ENCODE data around the gene STK39. TPM values are rescaled to one million over a fixed set of nuclear protein-coding genes. Genes with fewer than 3 reads are reported as not detected.

STK39 gene
- polyA plus RNA-seq, 2 of the 4 experiments (the other 2 are of a cell fraction), result 14.2 to 27.2 TPM

DNA sequence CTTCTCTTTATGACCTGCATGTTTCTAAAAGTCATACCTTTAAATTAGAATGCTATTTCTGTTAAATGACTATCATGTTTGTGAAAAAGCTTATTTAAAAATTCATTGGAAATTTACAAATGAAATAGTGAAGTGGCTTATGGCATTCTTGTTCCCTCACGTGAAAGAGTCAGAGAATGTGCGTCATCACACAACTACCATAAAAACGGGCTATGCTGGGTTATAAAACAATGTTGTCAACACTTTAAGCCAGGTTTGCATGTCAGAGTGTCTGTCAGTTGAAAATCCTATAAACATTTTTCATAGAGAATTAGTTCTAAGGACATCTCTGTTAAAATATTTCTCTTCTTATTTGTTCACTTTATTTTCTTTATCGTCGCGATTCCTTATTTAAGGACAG is 42.5 kb upstream of the STK39 start:
- H3K4me3 ChIP-seq, result no peak overlapping the region
- H3K27ac ChIP-seq, result no peak overlapping the region
- H3K9me3 ChIP-seq, result no peaks in the 10 kb centered on the region
- 79% methylated on average over 6 of the region's 6 CpGs for WGBS (ENCODE audit: missing lambda C conversion rate)
- no peak for ATAC-seq
- ChIA-PET POLR2A (no interaction called here), CTCF (interaction anchor here (0.6 kb wide), 1 partner anchor 104 kb away, joined by 3 read pairs; no protein-coding TSS in a partner anchor)
- no peak for FAIRE-seq
- no peak for DNase-seq (ENCODE audit: low read depth in 1 of 2, low spot score in 1 of 2)
- no peak for TF ChIP-seq CBX2 (IDR thresholded peaks at IDR 0.05; ENCODE audit: borderline replicate concordance, low read depth)
- TF ChIP-seq JUNB (IDR thresholded peaks at IDR 0.05), result no peak
- TF ChIP-seq HEYL (CRISPR knock-in tag; IDR thresholded peaks at IDR 0.05), result no peak
- TF ChIP-seq EP300 (IDR thresholded peaks at IDR 0.05), result no peak
- TF ChIP-seq FOSL2 (IDR thresholded peaks at IDR 0.05), result no peak
- no peak for TF ChIP-seq FOSL2 (CRISPR knock-in tag; IDR thresholded peaks at IDR 0.05)
- no peak for TF ChIP-seq GATA3 (IDR thresholded peaks at IDR 0.05; ENCODE audit: borderline replicate concordance)
- TF ChIP-seq CBX8 (IDR thresholded peaks at IDR 0.05), result no peak
- H3K4me1 ChIP-seq, result no peaks in the 10 kb centered on the region
- no peak overlapping the region for H3K4me2 ChIP-seq

DNA sequence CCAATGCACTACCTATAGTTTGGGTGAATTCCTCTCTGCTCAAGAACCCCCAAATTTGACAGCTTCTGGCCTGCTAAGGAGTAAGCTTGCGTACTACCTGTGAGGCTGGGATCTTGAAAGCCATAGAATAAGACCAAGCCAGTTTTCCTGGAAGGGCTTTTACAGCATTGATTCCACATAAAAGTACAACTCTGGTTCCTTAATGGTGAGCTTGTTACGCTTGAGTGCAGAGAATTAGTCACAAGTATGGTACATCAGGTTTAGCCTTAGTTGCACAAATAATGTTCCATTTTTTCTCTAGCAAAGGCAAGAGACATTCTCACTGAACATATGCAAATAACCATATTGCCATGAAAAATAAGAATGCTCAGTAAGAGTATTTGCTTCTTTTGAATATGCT is 39.1 kb upstream of the STK39 start:
- TF ChIP-seq ZSCAN20 (CRISPR knock-in tag; IDR thresholded peaks at IDR 0.05) (no peak), GATA3 (IDR thresholded peaks at IDR 0.05; ENCODE audit: borderline replicate concordance) (no peak), NFE2L2 (conservative IDR thresholded peaks at IDR 0.05; ENCODE audit: low read length) (no peak), PHF8 (IDR thresholded peaks at IDR 0.05; ENCODE audit: borderline replicate concordance, low read depth) (no peak), EHF (CRISPR knock-in tag; IDR thresholded peaks at IDR 0.05) (no peak), RARB (CRISPR knock-in tag; IDR thresholded peaks at IDR 0.05) (no peak), POLR2A (IDR thresholded peaks at IDR 0.05; ENCODE audit: low read length) (no peak), USF2 (IDR thresholded peaks at IDR 0.05) (no peak), KDM5A (IDR thresholded peaks at IDR 0.05) (no peak), CHD4 (IDR thresholded peaks at IDR 0.05; ENCODE audit: borderline replicate concordance) (no peak), EHMT2 (IDR thresholded peaks at IDR 0.05; ENCODE audit: low read depth) (no peak), TFCP2L1 (CRISPR knock-in tag; IDR thresholded peaks at IDR 0.05) (no peak), EP300 (IDR thresholded peaks at IDR 0.05) (no peak)
- TF ChIP-seq, protein P1, sequence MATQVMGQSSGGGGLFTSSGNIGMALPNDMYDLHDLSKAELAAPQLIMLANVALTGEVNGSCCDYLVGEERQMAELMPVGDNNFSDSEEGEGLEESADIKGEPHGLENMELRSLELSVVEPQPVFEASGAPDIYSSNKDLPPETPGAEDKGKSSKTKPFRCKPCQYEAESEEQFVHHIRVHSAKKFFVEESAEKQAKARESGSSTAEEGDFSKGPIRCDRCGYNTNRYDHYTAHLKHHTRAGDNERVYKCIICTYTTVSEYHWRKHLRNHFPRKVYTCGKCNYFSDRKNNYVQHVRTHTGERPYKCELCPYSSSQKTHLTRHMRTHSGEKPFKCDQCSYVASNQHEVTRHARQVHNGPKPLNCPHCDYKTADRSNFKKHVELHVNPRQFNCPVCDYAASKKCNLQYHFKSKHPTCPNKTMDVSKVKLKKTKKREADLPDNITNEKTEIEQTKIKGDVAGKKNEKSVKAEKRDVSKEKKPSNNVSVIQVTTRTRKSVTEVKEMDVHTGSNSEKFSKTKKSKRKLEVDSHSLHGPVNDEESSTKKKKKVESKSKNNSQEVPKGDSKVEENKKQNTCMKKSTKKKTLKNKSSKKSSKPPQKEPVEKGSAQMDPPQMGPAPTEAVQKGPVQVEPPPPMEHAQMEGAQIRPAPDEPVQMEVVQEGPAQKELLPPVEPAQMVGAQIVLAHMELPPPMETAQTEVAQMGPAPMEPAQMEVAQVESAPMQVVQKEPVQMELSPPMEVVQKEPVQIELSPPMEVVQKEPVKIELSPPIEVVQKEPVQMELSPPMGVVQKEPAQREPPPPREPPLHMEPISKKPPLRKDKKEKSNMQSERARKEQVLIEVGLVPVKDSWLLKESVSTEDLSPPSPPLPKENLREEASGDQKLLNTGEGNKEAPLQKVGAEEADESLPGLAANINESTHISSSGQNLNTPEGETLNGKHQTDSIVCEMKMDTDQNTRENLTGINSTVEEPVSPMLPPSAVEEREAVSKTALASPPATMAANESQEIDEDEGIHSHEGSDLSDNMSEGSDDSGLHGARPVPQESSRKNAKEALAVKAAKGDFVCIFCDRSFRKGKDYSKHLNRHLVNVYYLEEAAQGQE (IDR thresholded peaks at IDR 0.05), result no peak
- Histone ChIP-seq H3K9me3 (no peaks in the 10 kb centered on the region), H3K4me3 (no peak overlapping the region), H3K27ac (no peak overlapping the region), H3K4me2 (no peak overlapping the region), H3K4me1 (no peaks in the 10 kb centered on the region)
- ATAC-seq, result no peak
- ChIA-PET POLR2A (no interaction called here), CTCF (no interaction called here)
- DNase-seq (ENCODE audit: low read depth in 1 of 2, low spot score in 1 of 2), result no peak
- WGBS (ENCODE audit: missing lambda C conversion rate), result 44% methylated on average over 2 of the region's 2 CpGs
- no peak for FAIRE-seq

- CTCF ChIA-PET, result no interaction called here
Observed at GRCh38 chr2:168278424-168278888, 31.1 kb upstream of the STK39 start.

More at GRCh38 chr2:168278424-168278888, 31.1 kb upstream of the STK39 start:
- POLR2A ChIA-PET, result no interaction called here
- Histone ChIP-seq H3K4me1 (no peaks in the 10 kb centered on the region), H3K27ac (no peak overlapping the region; a peak in 1 of 6 replicates), H3K4me2 (no peak overlapping the region), H3K4me3 (no peak overlapping the region), H3K9me3 (no peaks in the 10 kb centered on the region)
- no peak for FAIRE-seq
- TF ChIP-seq PHF8 (IDR thresholded peaks at IDR 0.05; ENCODE audit: borderline replicate concordance, low read depth) (no peak), ATOH8 (CRISPR knock-in tag; IDR thresholded peaks at IDR 0.05; ENCODE audit: low read depth) (no peak), HDAC2 (IDR thresholded peaks at IDR 0.05) (no peak), FOSB (CRISPR knock-in tag; IDR thresholded peaks at IDR 0.05) (no peak), RCOR1 (IDR thresholded peaks at IDR 0.05; ENCODE audit: low read depth, low read length) (no peak), BHLHE40 (IDR thresholded peaks at IDR 0.05; ENCODE audit: low read depth, low read length) (no peak), SREBF2 (IDR thresholded peaks at IDR 0.05) (no peak), NFE2L2 (conservative IDR thresholded peaks at IDR 0.05; ENCODE audit: low read length) (no peak), ZFP36 (IDR thresholded peaks at IDR 0.05; ENCODE audit: borderline replicate concordance, partially characterized antibody) (no peak), TFCP2L1 (CRISPR knock-in tag; IDR thresholded peaks at IDR 0.05) (no peak), ZNF302 (CRISPR knock-in tag; IDR thresholded peaks at IDR 0.05) (no peak)
- TF ChIP-seq, protein P2, sequence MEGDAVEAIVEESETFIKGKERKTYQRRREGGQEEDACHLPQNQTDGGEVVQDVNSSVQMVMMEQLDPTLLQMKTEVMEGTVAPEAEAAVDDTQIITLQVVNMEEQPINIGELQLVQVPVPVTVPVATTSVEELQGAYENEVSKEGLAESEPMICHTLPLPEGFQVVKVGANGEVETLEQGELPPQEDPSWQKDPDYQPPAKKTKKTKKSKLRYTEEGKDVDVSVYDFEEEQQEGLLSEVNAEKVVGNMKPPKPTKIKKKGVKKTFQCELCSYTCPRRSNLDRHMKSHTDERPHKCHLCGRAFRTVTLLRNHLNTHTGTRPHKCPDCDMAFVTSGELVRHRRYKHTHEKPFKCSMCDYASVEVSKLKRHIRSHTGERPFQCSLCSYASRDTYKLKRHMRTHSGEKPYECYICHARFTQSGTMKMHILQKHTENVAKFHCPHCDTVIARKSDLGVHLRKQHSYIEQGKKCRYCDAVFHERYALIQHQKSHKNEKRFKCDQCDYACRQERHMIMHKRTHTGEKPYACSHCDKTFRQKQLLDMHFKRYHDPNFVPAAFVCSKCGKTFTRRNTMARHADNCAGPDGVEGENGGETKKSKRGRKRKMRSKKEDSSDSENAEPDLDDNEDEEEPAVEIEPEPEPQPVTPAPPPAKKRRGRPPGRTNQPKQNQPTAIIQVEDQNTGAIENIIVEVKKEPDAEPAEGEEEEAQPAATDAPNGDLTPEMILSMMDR (IDR thresholded peaks at IDR 0.05), result no peak
- DNase-seq (ENCODE audit: low read depth in 1 of 2, low spot score in 1 of 2), result no peak
- ATAC-seq, result no peak
- WGBS (ENCODE audit: missing lambda C conversion rate), result 51% methylated on average over 5 of the region's 5 CpGs

All from A549 (cell line).